Loucy (cell line): ENCODE results near the gene TMEM200A.

Source experiments
- H2AFZ ChIP-seq: fragments of 200-600 bp; sonication (generic); 2 replicates; pipeline ENCODE4 v1.6.0; 2016; ENCODE audit warnings: antibody characterized with exemption, mild to moderate bottlenecking, low read length, moderate library complexity
- H3F3A ChIP-seq: fragments of 200-600 bp; 2 replicates; pipeline ENCODE4 v1.6.0; 2016; ENCODE audit warnings: antibody characterized with exemption, low read depth, mild to moderate bottlenecking
- H3K27me3 ChIP-seq: fragments of 200-600 bp; sonication (generic); 2 replicates; pipeline ENCODE4 v1.6.1; 2014; ENCODE audit warnings: low read length, mild to moderate bottlenecking; ENCODE audit not compliant: insufficient read depth, poor library complexity, severe bottlenecking
- H3K36me3 ChIP-seq: fragments of 200-600 bp; sonication (generic); 2 replicates; pipeline ENCODE4 v1.6.1; 2016; ENCODE audit warnings: low read length; ENCODE audit not compliant: insufficient read depth
- H3K4me1 ChIP-seq: fragments of 200-600 bp; sonication (generic); 2 replicates; pipeline ENCODE4 v1.5.1; 2014; ENCODE audit warnings: low read length, mild to moderate bottlenecking; ENCODE audit not compliant: insufficient read depth, poor library complexity, severe bottlenecking
- H3K4me2 ChIP-seq: fragments of 200-600 bp; sonication (generic); 2 replicates; pipeline ENCODE4 v1.6.0; 2014; ENCODE audit warnings: antibody characterized with exemption, low read length, low read depth, mild to moderate bottlenecking; ENCODE audit not compliant: poor library complexity, severe bottlenecking
- H3K4me3 ChIP-seq: fragments of 200-600 bp; sonication (generic); 2 replicates; pipeline ENCODE4 v1.5.1; 2014; ENCODE audit warnings: low read length, mild to moderate bottlenecking, mixed read lengths; ENCODE audit not compliant: poor library complexity, severe bottlenecking
- H3K79me2 ChIP-seq: fragments of 200-600 bp; sonication (generic); 2 replicates; pipeline ENCODE4 v1.6.1; 2014; ENCODE audit warnings: low read length; ENCODE audit not compliant: insufficient read depth
- H3K9ac ChIP-seq: fragments of 200-600 bp; sonication (generic); 2 replicates; pipeline ENCODE4 v1.6.0; 2014; ENCODE audit warnings: mild to moderate bottlenecking, low read depth, low read length, moderate library complexity; ENCODE audit not compliant: poor library complexity, severe bottlenecking
- H3K9me2 ChIP-seq: fragments of 200-600 bp; sonication (generic); replicated peaks from 2 replicates; pipeline ENCODE4 v1.6.1; 2016; ENCODE audit warnings: low read depth, low read length, mixed read lengths
- H3K9me3 ChIP-seq: fragments of 200-600 bp; sonication (generic); 2 replicates; pipeline ENCODE4 v1.6.1; 2014; ENCODE audit warnings: mild to moderate bottlenecking, antibody characterized with exemption, low read length, low read depth; ENCODE audit not compliant: insufficient read depth
- H4K20me1 ChIP-seq: fragments of 200-600 bp; sonication (generic); 2 replicates; pipeline ENCODE4 v1.6.0; 2014; ENCODE audit warnings: antibody characterized with exemption, low read length, mild to moderate bottlenecking; ENCODE audit not compliant: insufficient read depth, poor library complexity, severe bottlenecking
- CTCF ChIP-seq: fragments of 200-600 bp; sonication (generic); conservative IDR thresholded peaks from 2 replicates; pipeline ENCODE4 v1.5.1; 2014; ENCODE audit warnings: mild to moderate bottlenecking, antibody characterized with exemption, low read length
- EZH2phosphoT487 ChIP-seq: fragments of 200-600 bp; IDR thresholded peaks from 2 replicates; pipeline ENCODE4 v1.6.1; 2018; ENCODE audit warnings: antibody characterized with exemption, mild to moderate bottlenecking, moderate library complexity, borderline replicate concordance

TMEM200A gene

GRCh38 chr6:130482645-130483390, 117.0 kb downstream of the TMEM200A start:
- Histone ChIP-seq H4K20me1 (no peaks in the 10 kb centered on the region), H3K9me3 (no peaks in the 10 kb centered on the region), H3K9ac (no peak overlapping the region), H3K4me1 (no peaks in the 10 kb centered on the region), H3K9me2 (no peaks in the 10 kb centered on the region), H3K27me3 (no peaks in the 10 kb centered on the region), H3K4me2 (no peak overlapping the region), H3K36me3 (no peaks in the 10 kb centered on the region), H3K4me3 (no peak overlapping the region), H3F3A (no peaks in the 10 kb centered on the region), H3K79me2 (no peaks in the 10 kb centered on the region), H2AFZ (no peak overlapping the region)
- no peak for TF ChIP-seq CTCF
- no peak for TF ChIP-seq EZH2phosphoT487

GRCh38 chr6:130485870-130486269, 120.1 kb downstream of the TMEM200A start:
- Histone ChIP-seq H2AFZ (no peak overlapping the region), H3K4me2 (no peak overlapping the region), H3K27me3 (no peaks in the 10 kb centered on the region), H3K79me2 (no peaks in the 10 kb centered on the region), H3F3A (no peaks in the 10 kb centered on the region), H3K4me1 (no peaks in the 10 kb centered on the region), H3K9ac (no peak overlapping the region), H3K4me3 (no peak overlapping the region), H3K36me3 (no peaks in the 10 kb centered on the region), H3K9me2 (no peaks in the 10 kb centered on the region), H4K20me1 (no peaks in the 10 kb centered on the region), H3K9me3 (no peaks in the 10 kb centered on the region)
- TF ChIP-seq EZH2phosphoT487, result no peak
- TF ChIP-seq CTCF, result no peak

- Histone ChIP-seq H2AFZ (no peak overlapping the region), H3K79me2 (no peaks in the 10 kb centered on the region), H3F3A (no peaks in the 10 kb centered on the region), H3K4me2 (no peak overlapping the region), H3K36me3 (no peaks in the 10 kb centered on the region), H3K4me3 (no peak overlapping the region), H3K9me3 (no peaks in the 10 kb centered on the region), H3K9me2 (no peaks in the 10 kb centered on the region), H3K27me3 (no peaks in the 10 kb centered on the region), H3K4me1 (no peaks in the 10 kb centered on the region), H4K20me1 (no peaks in the 10 kb centered on the region), H3K9ac (no peak overlapping the region)
- TF ChIP-seq EZH2phosphoT487 (no peak), CTCF (no peak)
Observed at GRCh38 chr6:130486417-130486816, 120.6 kb downstream of the TMEM200A start.
